K562 (cell line): ENCODE data around the gene ATXN10. TPM values are rescaled to one million over a fixed set of nuclear protein-coding genes. Genes with fewer than 3 reads are reported as not detected.

Experiments
- ARID1B ChIP-seq: fragments of 450-650 bp; IDR thresholded peaks from 2 replicates; pipeline ENCODE4 v1.6.1; 2016; ENCODE audit warnings: antibody characterized with exemption, mild to moderate bottlenecking, inconsistent platforms
- ATF7 ChIP-seq: fragments of 450-650 bp; IDR thresholded peaks from 2 replicates; pipeline ENCODE4 v1.7.1; 2014; ENCODE audit warnings: mild to moderate bottlenecking, moderate library complexity
- EP400 ChIP-seq: fragments of 450-650 bp; IDR thresholded peaks from 2 replicates; pipeline ENCODE4 v1.6.1; 2017; ENCODE audit warnings: antibody characterized with exemption, mild to moderate bottlenecking, moderate library complexity
- FOSL1 ChIP-seq: fragments of 200-800 bp; sonication (Bioruptor generic); conservative IDR thresholded peaks from 2 replicates; pipeline ENCODE4 v1.6.1; 2016; ENCODE audit warnings: missing genetic modification characterization, missing compliant biosample characterization
- FOXJ3 ChIP-seq: sonication (generic); formaldehyde crosslinking; IDR thresholded peaks from 2 replicates; pipeline ENCODE4 v1.4.0; 2020; ENCODE audit warnings: mild to moderate bottlenecking, missing genetic modification reagents
- JUND ChIP-seq, 2 experiments: IDR thresholded peaks; 2 replicates in 1 of 2; 3 replicates in 1 of 2; pipeline ENCODE4 v1.6.1; 2011; ENCODE audit warnings: borderline replicate concordance in 2 of 2, low read depth in 2 of 2, low read length in 2 of 2, improper control_type of control experiment in 1 of 2, missing biosample characterization in 1 of 2, missing genetic modification characterization in 1 of 2, missing genetic modification reagents in 1 of 2
- L3MBTL2 ChIP-seq: fragments of 450-650 bp; IDR thresholded peaks from 2 replicates; pipeline ENCODE4 v1.6.1; 2016; ENCODE audit warnings: mild to moderate bottlenecking, moderate library complexity
- NR2C2 ChIP-seq, 2 experiments: fragments of 200-800 bp in 1 of 2; sonication (Bioruptor generic) in 1 of 2; sonication (generic) in 1 of 2; formaldehyde crosslinking in 1 of 2; IDR thresholded peaks; 2 replicates each; pipeline versions ENCODE4 v1.6.1 to v1.8.0; 2016 to 2022; ENCODE audit warnings: mild to moderate bottlenecking in 1 of 2, missing compliant biosample characterization in 1 of 2, missing genetic modification characterization in 1 of 2, missing genetic modification reagents in 1 of 2
- NR3C1 ChIP-seq: sonication (generic); formaldehyde crosslinking; IDR thresholded peaks from 2 replicates; pipeline ENCODE4 v1.8.1; 2022; ENCODE audit warnings: missing genetic modification reagents
- POLR2B ChIP-seq: fragments of 450-650 bp; IDR thresholded peaks from 2 replicates; pipeline ENCODE4 v1.6.1; 2018; ENCODE audit warnings: low read depth; ENCODE audit not compliant: partially characterized antibody
- PYGO2 ChIP-seq: fragments of 450-650 bp; IDR thresholded peaks from 2 replicates; pipeline ENCODE4 v1.6.1; 2016; ENCODE audit warnings: mild to moderate bottlenecking, missing genetic modification characterization, moderate library complexity, missing compliant biosample characterization
- SIX5 ChIP-seq, 2 experiments: IDR thresholded peaks; 2 replicates each; pipeline ENCODE4 v1.6.1; 2011; ENCODE audit warnings: low read length in 2 of 2, borderline replicate concordance in 1 of 2, low read depth in 1 of 2, mild to moderate bottlenecking in 1 of 2, moderate library complexity in 1 of 2; ENCODE audit not compliant: insufficient read depth in 1 of 2
- SMARCE1 ChIP-seq: fragments of 450-650 bp; IDR thresholded peaks from 2 replicates; pipeline ENCODE4 v1.7.1; 2016; ENCODE audit warnings: mild to moderate bottlenecking
- SOX6 ChIP-seq: fragments of 450-650 bp; IDR thresholded peaks from 2 replicates; pipeline ENCODE4 v1.6.1; 2014; ENCODE audit warnings: mild to moderate bottlenecking
- TAF15 ChIP-seq: fragments of 200-400 bp; formaldehyde crosslinking; IDR thresholded peaks from 2 replicates; pipeline ENCODE4 v1.6.1; 2017; ENCODE audit warnings: mild to moderate bottlenecking, low read depth, low read length, moderate library complexity
- ZBED1 ChIP-seq: IDR thresholded peaks from 2 replicates; pipeline ENCODE4 v1.6.1; 2014
- ZNF696 ChIP-seq: fragments of 250-450 bp; sonication (Bioruptor Pico); conservative IDR thresholded peaks from 2 replicates; pipeline ENCODE4 v1.4.0; 2020; ENCODE audit warnings: mild to moderate bottlenecking, moderate library complexity
- ZNF717 ChIP-seq: fragments of 250-450 bp; sonication (Bioruptor Pico); IDR thresholded peaks from 2 replicates; pipeline ENCODE4 v1.5.0; 2021
- ZNF75A ChIP-seq: fragments of 450-650 bp; formaldehyde crosslinking; IDR thresholded peaks from 2 replicates; pipeline ENCODE4 v1.4.0; 2020; ENCODE audit warnings: mild to moderate bottlenecking
- ZNF766 ChIP-seq: fragments of 200-800 bp; sonication (Bioruptor generic); conservative IDR thresholded peaks from 2 replicates; pipeline ENCODE4 v1.6.1; 2016; ENCODE audit warnings: missing genetic modification characterization, missing compliant biosample characterization
- polyA plus RNA-seq, 8 experiments: library from polyadenylated mRNA; depleted of rRNA in 4 of 8; stranded (reverse) in 5 of 8; unstranded in 3 of 8; fragments of >200 nt; fragmentation: Nextera tagmentation in 2 of 8; fragmentation: Illumina TruSeq in 1 of 8; extraction: Ambion mirVana in 2 of 8; extraction: Trizol in 1 of 8; gene quantifications; 2 replicates each; pipeline versions ENCODE4 v1.2.1 to v1.2.3, GENCODE V29; 2011 to 2014; ENCODE audit warnings: inconsistent platforms in 1 of 8, missing spikeins in 1 of 8
- total RNA-seq, 7 experiments: library from RNA; depleted of rRNA in 6 of 7; stranded (reverse); fragments of >200 nt in 6 of 7; fragmentation: Illumina TruSeq in 2 of 7; extraction: Trizol in 2 of 7; gene quantifications; 2 replicates each; pipeline versions ENCODE4 v1.2.1 to v1.2.3, GENCODE V29; 2011 to 2021; ENCODE audit warnings: low replicate concordance in 1 of 7
- TF ChIP-seq, protein P1 (sequence below): sonication (generic); formaldehyde crosslinking; IDR thresholded peaks from 2 replicates; pipeline ENCODE4 v1.8.0; 2022; ENCODE audit warnings: missing genetic modification reagents, mild to moderate bottlenecking, borderline replicate concordance
- TF ChIP-seq, protein P2 (sequence below): sonication (generic); formaldehyde crosslinking; IDR thresholded peaks from 2 replicates; pipeline ENCODE4 v1.9.0; 2022; ENCODE audit warnings: mild to moderate bottlenecking, missing genetic modification reagents
- TF ChIP-seq, protein P3 (sequence below): fragments of 250-450 bp; sonication (Bioruptor Pico); IDR thresholded peaks from 2 replicates; pipeline ENCODE4 v1.4.0; 2020; ENCODE audit warnings: mild to moderate bottlenecking, moderate library complexity

ATXN10 gene
- total and polyA plus RNA-seq, 9 of the 15 experiments (the other 6 are each of a cell fraction or from before 2014, with no cell fraction given), result 11.5 to 190 (median 33.6) TPM

DNA sequence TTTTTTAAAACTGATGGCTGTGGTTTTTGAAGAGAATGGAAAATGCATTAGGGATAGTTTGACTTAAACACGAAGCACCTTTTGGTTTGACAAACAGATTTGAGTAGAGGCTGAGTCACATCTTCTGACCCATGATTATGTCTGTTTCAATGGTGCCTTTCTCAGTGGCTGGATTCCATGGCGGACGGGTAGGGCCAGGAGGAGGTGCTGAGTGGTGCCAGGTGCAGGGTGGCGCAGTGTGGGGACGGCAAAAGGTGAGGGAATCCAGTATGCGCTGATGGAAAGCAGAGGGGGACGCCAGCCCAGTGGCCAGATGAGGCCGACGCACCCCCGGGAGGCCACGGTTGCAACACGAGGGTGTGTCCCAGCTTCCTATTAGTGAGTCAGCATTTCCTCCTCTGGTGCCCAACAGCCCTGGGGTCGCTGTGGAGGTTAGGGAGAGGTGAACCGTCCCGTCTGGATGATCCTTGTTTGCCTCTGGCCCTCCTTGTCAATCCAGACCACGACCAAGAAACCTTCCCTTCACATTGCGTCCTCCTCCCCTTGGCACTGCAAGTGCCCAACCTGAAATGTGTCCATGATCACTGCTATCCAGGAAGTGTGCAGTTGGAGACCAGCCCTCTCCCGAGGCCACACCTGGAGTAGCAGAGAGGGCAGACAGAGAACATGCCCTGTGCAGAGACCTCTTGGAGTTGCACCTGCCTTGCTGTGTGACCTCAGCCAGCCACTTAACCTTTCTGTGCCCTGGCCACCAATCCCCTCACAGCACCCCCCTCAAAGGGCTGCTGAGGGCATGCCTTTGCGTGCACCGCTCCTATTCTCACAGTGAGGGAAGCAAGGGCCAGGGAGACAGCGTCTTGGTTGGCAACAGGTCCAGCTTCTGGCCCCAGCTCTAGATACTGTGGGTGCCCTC lies 32.5 kb upstream of the ATXN10 start (continued):
- TF ChIP-seq ARID1B (peak; percentile 59), ZNF766 (CRISPR knock-in tag) (no peak), SOX6 (0 out of 2 replicates have a peak, but pooled peaks have one; percentile 8), ZNF717 (CRISPR knock-in tag) (no peak), ZBED1 (no peak), ZNF75A (no peak), NR3C1 (no peak), L3MBTL2 (peak; percentile 84), NR2C2 (CRISPR knock-in tag; IDR thresholded peaks at IDR 0.05) (no peak), NR2C2 (tag; IDR thresholded peaks at IDR 0.05) (peak; percentile 18; the same call in 1 of the 2 replicates), ATF7 (0 out of 2 replicates have a peak, but pooled peaks have one; percentile 29), EP400 (0 out of 2 replicates have a peak, but pooled peaks have one; percentile 36), ZNF696 (CRISPR knock-in tag) (no peak), FOXJ3 (CRISPR knock-in tag) (no peak), JUND (IDR thresholded peaks at IDR 0.05; ENCODE audit: borderline replicate concordance, low read depth, low read length) (0 out of 2 replicates have a peak, but pooled peaks have one; percentile 36), JUND (tag; IDR thresholded peaks at IDR 0.05; ENCODE audit: borderline replicate concordance, low read depth, low read length) (no peak), POLR2B (no peak), SIX5 (IDR thresholded peaks at IDR 0.05; ENCODE audit: borderline replicate concordance in 1 of 2, insufficient read depth in 1 of 2, low read depth in 1 of 2, low read length in 2 of 2) (no peak), FOSL1 (tag) (peak; percentile 69), TAF15 (no peak), PYGO2 (tag) (no peak), SMARCE1 (peak; percentile 30; the same call in 1 of the 2 replicates)
- TF ChIP-seq, protein P1, sequence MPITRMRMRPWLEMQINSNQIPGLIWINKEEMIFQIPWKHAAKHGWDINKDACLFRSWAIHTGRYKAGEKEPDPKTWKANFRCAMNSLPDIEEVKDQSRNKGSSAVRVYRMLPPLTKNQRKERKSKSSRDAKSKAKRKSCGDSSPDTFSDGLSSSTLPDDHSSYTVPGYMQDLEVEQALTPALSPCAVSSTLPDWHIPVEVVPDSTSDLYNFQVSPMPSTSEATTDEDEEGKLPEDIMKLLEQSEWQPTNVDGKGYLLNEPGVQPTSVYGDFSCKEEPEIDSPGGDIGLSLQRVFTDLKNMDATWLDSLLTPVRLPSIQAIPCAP (CRISPR knock-in tag), result no peak
- TF ChIP-seq, protein P2, sequence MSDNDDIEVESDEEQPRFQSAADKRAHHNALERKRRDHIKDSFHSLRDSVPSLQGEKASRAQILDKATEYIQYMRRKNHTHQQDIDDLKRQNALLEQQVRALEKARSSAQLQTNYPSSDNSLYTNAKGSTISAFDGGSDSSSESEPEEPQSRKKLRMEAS (CRISPR knock-in tag), result peak; percentile 51
- TF ChIP-seq, protein P3, sequence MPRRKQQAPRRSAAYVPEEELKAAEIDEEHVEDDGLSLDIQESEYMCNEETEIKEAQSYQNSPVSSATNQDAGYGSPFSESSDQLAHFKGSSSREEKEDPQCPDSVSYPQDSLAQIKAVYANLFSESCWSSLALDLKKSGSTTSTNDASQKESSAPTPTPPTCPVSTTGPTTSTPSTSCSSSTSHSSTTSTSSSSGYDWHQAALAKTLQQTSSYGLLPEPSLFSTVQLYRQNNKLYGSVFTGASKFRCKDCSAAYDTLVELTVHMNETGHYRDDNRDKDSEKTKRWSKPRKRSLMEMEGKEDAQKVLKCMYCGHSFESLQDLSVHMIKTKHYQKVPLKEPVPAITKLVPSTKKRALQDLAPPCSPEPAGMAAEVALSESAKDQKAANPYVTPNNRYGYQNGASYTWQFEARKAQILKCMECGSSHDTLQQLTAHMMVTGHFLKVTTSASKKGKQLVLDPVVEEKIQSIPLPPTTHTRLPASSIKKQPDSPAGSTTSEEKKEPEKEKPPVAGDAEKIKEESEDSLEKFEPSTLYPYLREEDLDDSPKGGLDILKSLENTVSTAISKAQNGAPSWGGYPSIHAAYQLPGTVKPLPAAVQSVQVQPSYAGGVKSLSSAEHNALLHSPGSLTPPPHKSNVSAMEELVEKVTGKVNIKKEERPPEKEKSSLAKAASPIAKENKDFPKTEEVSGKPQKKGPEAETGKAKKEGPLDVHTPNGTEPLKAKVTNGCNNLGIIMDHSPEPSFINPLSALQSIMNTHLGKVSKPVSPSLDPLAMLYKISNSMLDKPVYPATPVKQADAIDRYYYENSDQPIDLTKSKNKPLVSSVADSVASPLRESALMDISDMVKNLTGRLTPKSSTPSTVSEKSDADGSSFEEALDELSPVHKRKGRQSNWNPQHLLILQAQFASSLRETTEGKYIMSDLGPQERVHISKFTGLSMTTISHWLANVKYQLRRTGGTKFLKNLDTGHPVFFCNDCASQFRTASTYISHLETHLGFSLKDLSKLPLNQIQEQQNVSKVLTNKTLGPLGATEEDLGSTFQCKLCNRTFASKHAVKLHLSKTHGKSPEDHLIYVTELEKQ, result no peak
